Adrenal gland (tissue), 12 donors: Measurements from ENCODE around the gene ZBED3. TPM values are rescaled to one million over a fixed set of nuclear protein-coding genes. Genes with fewer than 3 reads are reported as not detected.
A peak's percentile ranks its signal among the peaks of the same experiment; 100 is the strongest.

Source experiments
- DNase-seq, 7 donors: peaks; one replicate each; pipeline ENCODE4 v3.0.0-alpha.2; 2019 to 2020
- H3K27ac ChIP-seq, 5 donors: fragments of 200-600 bp; sonication (generic) in 4 of 5; 1 replicate in 3 of 5; 2 replicates in 2 of 5; pipeline versions ENCODE4 v1.5.1 to v1.8.0; 2016 to 2020; ENCODE audit warnings: mild to moderate bottlenecking in 1 of 5
- H3K27me3 ChIP-seq: fragments of 200-600 bp; 2 replicates; pipeline ENCODE4 v1.8.0; 2021
- H3K36me3 ChIP-seq, 2 donors: fragments of 200-600 bp; replicated peaks in 1 of 2; 1 replicate in 1 of 2; 2 replicates in 1 of 2; pipeline versions ENCODE4 v1.5.1 to v1.8.0; 2018 to 2022
- H3K4me1 ChIP-seq, 2 donors: fragments of 200-600 bp; replicated peaks in 1 of 2; 1 replicate in 1 of 2; 2 replicates in 1 of 2; pipeline versions ENCODE4 v1.5.1 to v1.8.0; 2018 to 2021
- H3K4me3 ChIP-seq, 4 donors: fragments of 200-600 bp; sonication (generic) in 3 of 4; one replicate each; pipeline ENCODE4 v1.5.1; 2016 to 2018
- H3K9me3 ChIP-seq, 3 donors: fragments of 200-600 bp; sonication (generic) in 1 of 3; replicated peaks in 1 of 3; 1 replicate in 2 of 3; 2 replicates in 1 of 3; pipeline versions ENCODE4 v1.5.1 to v1.8.0; 2016 to 2021
- POLR2A ChIP-seq, 2 donors: fragments of 450-650 bp; IDR thresholded peaks; one replicate each; pipeline ENCODE4 v1.6.1; 2017; ENCODE audit warnings: antibody characterized with exemption in 2 of 2, mild to moderate bottlenecking in 2 of 2, moderate library complexity in 1 of 2
- WGBS, 4 donors: extraction: QIAGEN DNeasy Blood & Tissue Kit in 2 of 4; methylation state at CpG; one replicate each; pipeline versions ENCODE4 v1.1.5 to v1.1.7; 2013 to 2017; 5-methylcytosine and 5-hydroxymethylcytosine counted together
- intact Hi-C, 2 donors: fragments of 100-400 bp; cut with DNase I; formaldehyde crosslinking; loops; one replicate each; pipeline versions ENCODE4 v1.14.1 to v1.15.0; 2022 to 2023
- polyA plus RNA-seq, 3 donors: library from polyadenylated mRNA; stranded (reverse); fragments of 200-250 nt in 2 of 3; fragments of 350-450 nt in 1 of 3; fragmentation: Illumina TruSeq in 1 of 3; extraction: RNeasy Lipid Tissue Mini Kit (QIAGEN cat#74804) in 1 of 3; gene quantifications; one replicate each; pipeline ENCODE4 v1.2.3, GENCODE V29; 2013 to 2014
- total RNA-seq, 9 donors: library from RNA; depleted of rRNA in 4 of 9; stranded (reverse); fragments of >200 nt in 4 of 9; fragments of 120-200 nt in 1 of 9; fragmentation: NEBNext Ultra II Directional in 1 of 9; extraction: Animal tissue kit (Norgen Biotek cat#: 25700) in 1 of 9; gene quantifications; one replicate each; pipeline versions ENCODE4 v1.1.0 to v1.2.4, GENCODE V29; 2013 to 2023
- TF ChIP-seq, protein P1 (sequence below), 6 experiments: fragments of 450-650 bp in 4 of 6; fragments of 200-600 bp in 2 of 6; sonication (generic) in 1 of 6; IDR thresholded peaks; 1 replicate in 5 of 6; 2 replicates in 1 of 6; pipeline versions ENCODE4 v1.5.1 to v1.8.0; 2016 to 2021; ENCODE audit warnings: antibody characterized with exemption in 6 of 6, mild to moderate bottlenecking in 2 of 6, moderate library complexity in 1 of 6
- donor health status: healthy with polysubstance abuse.
- donor health status: Bipolar disorder and iron deficiency.
- donor health status: DM: yes; HTN: yes; CAD: no.
- donor health status: DM: no; HTN: no; CAD: no.
- donor health status: DM: no; HTN: no; CAD: no.
- donor health status: DM: yes; HTN: yes; CAD: no.

Gene ZBED3
- total and polyA plus RNA-seq, 12 donors, result 1.3 to 13.9 (median 8.7) TPM

DNA sequence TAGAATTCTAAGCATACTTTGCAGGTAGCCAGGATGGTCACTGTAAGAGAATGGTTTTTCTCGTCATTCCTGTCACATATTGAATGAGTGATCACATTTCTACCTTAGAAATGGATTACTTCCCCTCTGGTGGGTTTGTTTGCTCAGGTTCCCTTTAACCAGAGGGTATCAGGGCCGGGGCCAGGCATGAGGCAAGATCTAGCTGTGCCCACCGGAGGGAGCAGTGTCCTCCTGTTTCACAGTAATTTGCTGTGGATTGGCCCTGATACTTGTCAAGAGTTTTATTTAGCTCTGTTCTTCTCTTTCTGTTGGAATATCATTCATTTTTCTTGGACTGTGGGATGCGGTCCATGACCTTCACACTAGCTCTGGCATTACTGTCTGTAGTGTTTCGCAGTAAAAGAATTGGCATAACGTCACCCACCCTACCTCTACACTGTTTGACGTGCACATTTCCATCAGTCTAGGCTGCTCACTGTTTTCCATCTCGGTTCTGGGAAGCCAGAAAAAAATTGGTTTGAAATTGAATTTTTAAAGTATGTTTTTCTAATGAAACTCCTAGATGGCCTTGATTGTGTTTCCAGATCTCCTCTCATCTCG, 42.4 kb upstream of the ZBED3 start:
- no peaks in the 10 kb centered on the region for H3K36me3 ChIP-seq
- H3K4me3 ChIP-seq, result no peak overlapping the region
- peaks cover 8 to 14% of the 10 kb centered on the region in 2 donors for H3K4me1 ChIP-seq
- no peak overlapping the region for H3K27ac ChIP-seq
- no peaks in the 10 kb centered on the region for H3K9me3 ChIP-seq
- 48 to 57% (median 52%) methylated on average over 9 of the region's 9 CpGs for WGBS, 4 donors
- peak in 5 of 7 donors; percentile 21 to 61 (median 31) for DNase-seq
- intact Hi-C loops, result no loop called here
- no peaks in the 10 kb centered on the region for H3K27me3 ChIP-seq
- TF ChIP-seq, protein P1, sequence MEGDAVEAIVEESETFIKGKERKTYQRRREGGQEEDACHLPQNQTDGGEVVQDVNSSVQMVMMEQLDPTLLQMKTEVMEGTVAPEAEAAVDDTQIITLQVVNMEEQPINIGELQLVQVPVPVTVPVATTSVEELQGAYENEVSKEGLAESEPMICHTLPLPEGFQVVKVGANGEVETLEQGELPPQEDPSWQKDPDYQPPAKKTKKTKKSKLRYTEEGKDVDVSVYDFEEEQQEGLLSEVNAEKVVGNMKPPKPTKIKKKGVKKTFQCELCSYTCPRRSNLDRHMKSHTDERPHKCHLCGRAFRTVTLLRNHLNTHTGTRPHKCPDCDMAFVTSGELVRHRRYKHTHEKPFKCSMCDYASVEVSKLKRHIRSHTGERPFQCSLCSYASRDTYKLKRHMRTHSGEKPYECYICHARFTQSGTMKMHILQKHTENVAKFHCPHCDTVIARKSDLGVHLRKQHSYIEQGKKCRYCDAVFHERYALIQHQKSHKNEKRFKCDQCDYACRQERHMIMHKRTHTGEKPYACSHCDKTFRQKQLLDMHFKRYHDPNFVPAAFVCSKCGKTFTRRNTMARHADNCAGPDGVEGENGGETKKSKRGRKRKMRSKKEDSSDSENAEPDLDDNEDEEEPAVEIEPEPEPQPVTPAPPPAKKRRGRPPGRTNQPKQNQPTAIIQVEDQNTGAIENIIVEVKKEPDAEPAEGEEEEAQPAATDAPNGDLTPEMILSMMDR (IDR thresholded peaks at IDR 0.05), result peak in 2 of 6 experiments; percentile 9 to 26
- TF ChIP-seq POLR2A (IDR thresholded peaks at IDR 0.05), result no peak

DNA sequence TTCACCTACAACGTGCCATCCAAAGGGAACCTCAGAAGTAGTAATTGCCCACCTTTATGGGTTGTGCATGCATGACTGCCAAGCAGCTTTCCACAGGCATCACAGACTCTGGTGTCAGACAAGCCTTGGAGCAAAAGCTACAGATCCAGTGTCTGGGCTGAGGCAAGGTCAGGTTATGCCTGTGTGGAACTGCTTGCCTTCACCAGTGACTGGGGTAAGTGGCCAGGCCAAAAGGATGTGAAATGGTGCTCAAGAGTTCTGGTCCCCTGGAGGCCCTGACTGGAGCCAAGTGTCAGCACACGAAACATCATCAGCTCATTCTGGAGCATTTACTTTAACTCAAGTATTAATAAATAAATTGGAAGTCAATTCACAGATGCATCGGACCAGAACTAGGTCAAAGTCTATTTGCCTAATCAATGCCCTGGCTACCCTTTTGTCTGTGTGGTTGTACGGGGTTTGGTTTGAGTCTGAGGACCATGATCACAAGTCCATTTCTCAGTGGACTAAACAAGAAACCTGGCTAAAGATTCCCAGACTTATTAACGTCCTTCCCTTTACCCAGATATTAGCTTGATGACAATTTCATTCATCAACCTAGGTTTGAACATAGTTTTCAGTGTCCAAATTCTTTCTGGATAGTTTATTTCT, 41.5 kb upstream of the ZBED3 start:
- Histone ChIP-seq H3K4me1 (peaks cover 8 to 10% of the 10 kb centered on the region in 2 donors), H3K36me3 (no peaks in the 10 kb centered on the region), H3K27me3 (no peaks in the 10 kb centered on the region), H3K9me3 (no peaks in the 10 kb centered on the region), H3K4me3 (no peak overlapping the region), H3K27ac (no peak overlapping the region)
- TF ChIP-seq, protein P1 (IDR thresholded peaks at IDR 0.05), result no peak
- TF ChIP-seq POLR2A (IDR thresholded peaks at IDR 0.05), result no peak
- intact Hi-C loops, result no loop called here
- WGBS, 4 donors, result 88 to 95% (median 93%) methylated on average over 4 to 5 of the region's 5 CpGs
- no peak for DNase-seq

DNA sequence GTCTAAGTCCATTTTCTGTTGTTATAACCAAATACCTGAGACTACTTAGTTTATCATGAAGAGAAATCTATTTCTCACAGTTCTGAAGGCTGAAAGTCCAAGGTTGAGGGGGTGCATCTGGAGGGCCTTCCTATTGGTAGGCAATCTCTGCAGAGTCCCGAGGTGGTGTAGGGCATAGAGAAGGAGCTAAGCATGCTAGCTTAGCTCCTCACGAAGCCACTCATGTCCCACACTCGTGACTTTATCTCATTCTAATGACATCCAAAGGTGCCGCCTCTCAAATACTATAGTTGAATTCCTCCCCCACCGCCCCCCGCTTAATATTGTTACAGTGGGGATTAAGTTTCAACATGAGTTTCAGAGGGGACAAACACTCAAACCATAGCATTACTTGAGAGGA, 36.0 kb upstream of the ZBED3 start:
- intact Hi-C loops, result no loop called here
- Histone ChIP-seq H3K4me1 (no peaks in the 10 kb centered on the region), H3K27ac (no peak overlapping the region), H3K4me3 (no peak overlapping the region), H3K9me3 (no peaks in the 10 kb centered on the region), H3K27me3 (no peaks in the 10 kb centered on the region), H3K36me3 (no peaks in the 10 kb centered on the region)
- TF ChIP-seq, protein P1 (IDR thresholded peaks at IDR 0.05), result no peak
- no peak for TF ChIP-seq POLR2A (IDR thresholded peaks at IDR 0.05)
- DNase-seq, result no peak
- WGBS, 4 donors, result 92 to 97% (median 94%) methylated on average over 6 of the region's 6 CpGs

- no peak for DNase-seq
- Histone ChIP-seq H3K36me3 (no peaks in the 10 kb centered on the region), H3K27ac (no peak overlapping the region), H3K9me3 (no peaks in the 10 kb centered on the region), H3K4me3 (no peak overlapping the region), H3K27me3 (no peaks in the 10 kb centered on the region), H3K4me1 (no peaks in the 10 kb centered on the region)
- intact Hi-C loops, result no loop called here
- 85 to 97% (median 93%) methylated on average over 2 of the region's 2 CpGs for WGBS, 4 donors
- TF ChIP-seq POLR2A (IDR thresholded peaks at IDR 0.05), result no peak
These were observed 33.6 kb upstream of the ZBED3 start for GRCh38 chr5:77120706-77121105.

DNA sequence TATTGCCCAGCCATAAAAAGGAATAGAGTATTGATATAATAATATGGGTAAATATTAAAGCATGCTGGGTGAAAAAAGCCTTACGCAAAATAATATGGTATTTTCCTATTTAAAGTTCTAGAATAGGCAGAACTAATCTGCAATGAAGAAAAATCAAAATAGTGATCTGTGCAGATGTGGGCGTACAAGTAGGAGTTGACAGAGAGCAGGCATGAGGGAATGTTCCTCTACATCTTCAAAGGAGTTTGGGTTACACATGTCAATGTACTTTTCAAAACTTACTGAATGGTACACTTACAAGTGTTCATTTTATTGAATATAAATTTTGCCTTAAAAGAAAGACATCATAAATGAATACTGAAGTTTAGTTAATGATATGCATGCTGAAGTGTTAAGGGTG, 33.0 kb upstream of the ZBED3 start:
- no peak for DNase-seq
- H3K9me3 ChIP-seq, result no peaks in the 10 kb centered on the region
- WGBS, 4 donors, result 91 to 100% (median 97%) methylated on average over 2 of the region's 2 CpGs
- no peaks in the 10 kb centered on the region for H3K36me3 ChIP-seq
- no peak overlapping the region for H3K4me3 ChIP-seq
- H3K27me3 ChIP-seq, result no peaks in the 10 kb centered on the region
- no peak overlapping the region for H3K27ac ChIP-seq
- no peaks in the 10 kb centered on the region for H3K4me1 ChIP-seq
- TF ChIP-seq POLR2A (IDR thresholded peaks at IDR 0.05), result no peak
- TF ChIP-seq, protein P1 (IDR thresholded peaks at IDR 0.05), result no peak
- intact Hi-C loops, result no loop called here
